Naive thymus-derived CD4-positive, alpha-beta T cell (primary cell): ENCODE data around the gene KCNK15. TPM values are rescaled to one million over a fixed set of nuclear protein-coding genes. Genes with fewer than 3 reads are reported as not detected.

Source experiments
- ATAC-seq: fragments of 150-1000 bp; cut with Tn5 transposase; 2 replicates; pipeline ENCODE4 v1.10.0; 2021; ENCODE audit warnings: mild to moderate bottlenecking, moderate library complexity
- CTCF ChIA-PET: fragments of 350-600 bp; sonication (Branson Sonifier 250); formaldehyde crosslinking; loops from one replicate; lab custom pipeline; 2021; ENCODE audit warnings: antibody characterized with exemption; lab: Charles Lee
- POLR2A ChIA-PET: fragments of 350-600 bp; sonication (Branson Sonifier 250); formaldehyde crosslinking; loops from one replicate; lab custom pipeline; 2021; ENCODE audit warnings: antibody characterized with exemption, inconsistent platforms; lab: Charles Lee
- DNase-seq, 9 donors: peaks; one replicate each; pipeline versions ENCODE4 v3.0.0 to v3.0.0-alpha.2; 2020 to 2022; ENCODE audit warnings: mixed read lengths in 1 of 9
- H3K27ac ChIP-seq: one replicate; pipeline ENCODE4 v1.7.0; 2013; ENCODE audit warnings: mild to moderate bottlenecking, low read depth, low read length, moderate library complexity
- H3K27me3 ChIP-seq, 2 donors: one replicate each; pipeline ENCODE4 v1.7.0; 2013; ENCODE audit warnings: low read length in 2 of 2, mild to moderate bottlenecking in 2 of 2, moderate library complexity in 2 of 2; ENCODE audit not compliant: control insufficient read depth in 2 of 2, insufficient read depth in 2 of 2
- H3K36me3 ChIP-seq, 3 experiments: 1 replicate in 2 of 3; 2 replicates in 1 of 3; pipeline ENCODE4 v1.7.0; 2013; ENCODE audit warnings: low read length in 3 of 3, mild to moderate bottlenecking in 3 of 3, moderate library complexity in 1 of 3; ENCODE audit not compliant: insufficient read depth in 3 of 3, control insufficient read depth in 2 of 3
- H3K4me1 ChIP-seq, 2 donors: one replicate each; pipeline ENCODE4 v1.7.0; 2013; ENCODE audit warnings: low read length in 2 of 2, mild to moderate bottlenecking in 2 of 2, moderate library complexity in 1 of 2; ENCODE audit not compliant: control insufficient read depth in 2 of 2, insufficient read depth in 2 of 2
- H3K4me3 ChIP-seq: 2 replicates; pipeline ENCODE4 v1.7.0; 2013; ENCODE audit warnings: mild to moderate bottlenecking, low read length
- H3K9me3 ChIP-seq, 3 experiments: 1 replicate in 2 of 3; 2 replicates in 1 of 3; pipeline ENCODE4 v1.7.0; 2013; ENCODE audit warnings: low read length in 3 of 3; ENCODE audit not compliant: control insufficient read depth in 2 of 3
- H3K27ac Mint-ChIP-seq, 9 donors: one replicate each; pipeline ENCODE4 v1.8.0; 2020 to 2022; ENCODE audit warnings: mixed read lengths in 9 of 9, mild to moderate bottlenecking in 8 of 9, moderate library complexity in 5 of 9, inconsistent platforms in 2 of 9
- H3K27me3 Mint-ChIP-seq, 5 donors: one replicate each; pipeline ENCODE4 v1.8.0; 2021 to 2022; ENCODE audit warnings: mixed read lengths in 5 of 5, mild to moderate bottlenecking in 1 of 5
- H3K36me3 Mint-ChIP-seq, 5 donors: one replicate each; pipeline ENCODE4 v1.8.0; 2020 to 2022; ENCODE audit warnings: mixed read lengths in 5 of 5, mild to moderate bottlenecking in 3 of 5, inconsistent platforms in 1 of 5
- H3K4me1 Mint-ChIP-seq, 7 donors: one replicate each; pipeline ENCODE4 v1.8.0; 2020 to 2022; ENCODE audit warnings: mixed read lengths in 7 of 7, mild to moderate bottlenecking in 3 of 7, inconsistent platforms in 1 of 7
- H3K4me3 Mint-ChIP-seq, 10 donors: one replicate each; pipeline ENCODE4 v1.8.0; 2020 to 2022; ENCODE audit warnings: mild to moderate bottlenecking in 10 of 10, mixed read lengths in 10 of 10, moderate library complexity in 6 of 10, inconsistent platforms in 2 of 10
- H3K9me3 Mint-ChIP-seq, 11 donors: one replicate each; pipeline ENCODE4 v1.8.0; 2020 to 2022; ENCODE audit warnings: mixed read lengths in 11 of 11, mild to moderate bottlenecking in 4 of 11, inconsistent platforms in 1 of 11, moderate library complexity in 1 of 11
- intact Hi-C, 2 donors: fragments of 100-400 bp; cut with micrococcal nuclease; formaldehyde crosslinking; loops; one replicate each; pipeline ENCODE4 v1.15.1; 2023
- polyA plus RNA-seq, 2 donors: library from polyadenylated mRNA; unstranded; fragments of 300-500 nt; fragmentation: Illumina TruSeq; gene quantifications; one replicate each; pipeline ENCODE4 v1.2.3, GENCODE V29; 2021
- total RNA-seq, 6 experiments: library from RNA in 5 of 6; stranded (reverse) in 5 of 6; gene quantifications; 1 replicate in 5 of 6; 2 replicates in 1 of 6; pipeline ENCODE4 v1.2.3 and lab custom pipeline; 2021 to 2026

KCNK15 gene
- total and polyA plus RNA-seq, 7 experiments from 2014 or later: 0.19 TPM; not detected in 6

DNA sequence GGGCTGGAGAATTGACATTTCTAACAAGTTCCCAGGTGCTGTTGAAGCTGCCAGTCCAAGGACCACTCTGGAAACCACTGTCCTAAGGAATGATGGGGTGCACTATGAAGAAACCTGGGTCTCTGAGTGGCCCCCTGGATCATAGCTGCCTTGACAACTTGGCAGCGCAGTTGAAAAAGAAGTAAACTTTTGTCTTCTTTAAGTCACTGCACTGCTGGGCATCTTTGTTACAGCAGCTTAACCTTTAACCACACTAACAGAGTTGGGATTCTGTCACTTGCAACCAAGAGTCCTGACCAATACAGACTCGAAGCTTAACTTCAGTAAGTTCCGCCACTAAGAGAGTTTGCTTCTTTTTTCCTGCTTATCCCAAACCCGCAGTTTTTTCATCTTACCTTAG, 8.5 kb upstream of the KCNK15 start:
- Mint-ChIP-seq H3K4me1 (peaks cover 11 to 27% (median 25%) of the 10 kb centered on the region in 7 donors), H3K27ac (peak overlapping the region in 4 of 9 donors; percentile 16 to 80 (median 28)), H3K36me3 (peaks cover 0 to 21% (median 0%) of the 10 kb centered on the region in 5 donors), H3K4me3 (peak overlapping the region in 2 of 10 donors; percentile 73 to 78), H3K27me3 (peaks cover 0 to 5% (median 0%) of the 10 kb centered on the region in 5 donors), H3K9me3 (peaks cover 0 to 13% (median 0%) of the 10 kb centered on the region in 11 donors)
- H3K27me3 ChIP-seq: no peaks in the 10 kb centered on the region
- ChIA-PET CTCF (interaction anchor here (0.9 to 1.3 kb wide), 2 partner anchors 11 to 54 kb away, joined by 3 read pairs; no protein-coding TSS in a partner anchor), POLR2A (interaction anchor here (0.6 kb wide), 1 partner anchor 122 kb away, joined by 3 read pairs; no protein-coding TSS in a partner anchor)
- H3K27ac ChIP-seq: no peak overlapping the region
- DNase-seq (no peak), ATAC-seq (no peak)
- H3K4me3 ChIP-seq: no peak overlapping the region
- no peaks in the 10 kb centered on the region for H3K36me3 ChIP-seq
- H3K9me3 ChIP-seq: no peaks in the 10 kb centered on the region
- intact Hi-C loops: loop anchor here (2.0 to 10.0 kb wide), 5 partner anchors 122 to 526 kb away; partner anchors contain the start of genes FITM2 (in 1 of the 2), OSER1 (in 1 of the 2), SERINC3 (in 1 of the 2) and YWHAB (in 1 of the 2)
- no peaks in the 10 kb centered on the region for H3K4me1 ChIP-seq

DNA sequence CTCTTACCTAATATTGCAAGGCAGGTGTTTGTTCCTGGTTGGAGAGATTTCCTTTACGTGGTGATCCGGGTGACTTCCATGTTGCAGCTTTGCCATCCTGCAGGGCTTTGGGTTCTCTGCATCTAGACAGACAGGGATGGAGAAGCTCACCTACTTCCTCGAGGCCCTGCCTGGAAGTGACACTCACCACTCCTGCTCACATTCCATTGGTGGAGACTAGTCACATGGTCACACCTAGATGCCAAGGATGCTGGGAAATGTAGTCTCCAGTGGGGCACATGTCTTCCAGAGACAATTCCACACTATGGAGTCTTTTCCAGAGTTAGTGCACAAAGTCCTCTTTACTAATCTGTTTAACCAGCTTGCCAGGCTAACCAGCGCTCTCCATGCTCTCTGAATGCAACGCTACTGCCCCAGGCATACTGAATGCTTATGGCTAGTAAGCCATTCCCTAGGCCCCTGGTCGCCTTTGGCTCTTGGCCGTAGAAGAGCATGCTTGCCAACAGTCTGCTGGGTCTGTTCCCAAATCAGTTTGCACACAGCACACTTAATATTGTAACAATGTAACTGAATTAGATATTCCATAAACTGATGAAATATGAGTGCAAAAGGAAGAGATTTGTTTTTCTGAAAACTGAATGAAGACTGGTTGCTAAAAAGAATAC, 6.7 kb upstream of the KCNK15 start:
- intact Hi-C loops: loop anchor here in 1 of 2 donors (10.0 kb wide), 4 partner anchors 124 to 424 kb away; partner anchors contain the start of genes FITM2, SERINC3 and YWHAB
- H3K36me3 Mint-ChIP-seq: peaks cover 0 to 21% (median 0%) of the 10 kb centered on the region in 5 donors
- peak; percentile 63 for ATAC-seq
- peaks cover 0 to 13% (median 0%) of the 10 kb centered on the region in 11 donors for H3K9me3 Mint-ChIP-seq
- POLR2A ChIA-PET: interaction anchor here (1.0 to 1.3 kb wide), 2 partner anchors 8 to 264 kb away, joined by 3 read pairs; partner anchors contain the start of gene TTPAL
- DNase-seq: peak in 7 of 9 donors; percentile 19 to 61 (median 45)
- CTCF ChIA-PET: no interaction called here
- peak overlapping the region in 3 of 9 donors; percentile 14 to 50 (median 46) for H3K27ac Mint-ChIP-seq
- H3K4me3 Mint-ChIP-seq: peak overlapping the region in 5 of 10 donors; percentile 24 to 84 (median 37)
- no peaks in the 10 kb centered on the region for H3K4me1 ChIP-seq
- no peak overlapping the region for H3K4me3 ChIP-seq
- H3K27me3 ChIP-seq: no peaks in the 10 kb centered on the region
- H3K9me3 ChIP-seq: no peaks in the 10 kb centered on the region
- H3K27me3 Mint-ChIP-seq: peaks cover 0 to 15% (median 0%) of the 10 kb centered on the region in 5 donors
- H3K4me1 Mint-ChIP-seq: peaks cover 11 to 25% (median 21%) of the 10 kb centered on the region in 7 donors
- no peaks in the 10 kb centered on the region for H3K36me3 ChIP-seq
- no peak overlapping the region for H3K27ac ChIP-seq

DNA sequence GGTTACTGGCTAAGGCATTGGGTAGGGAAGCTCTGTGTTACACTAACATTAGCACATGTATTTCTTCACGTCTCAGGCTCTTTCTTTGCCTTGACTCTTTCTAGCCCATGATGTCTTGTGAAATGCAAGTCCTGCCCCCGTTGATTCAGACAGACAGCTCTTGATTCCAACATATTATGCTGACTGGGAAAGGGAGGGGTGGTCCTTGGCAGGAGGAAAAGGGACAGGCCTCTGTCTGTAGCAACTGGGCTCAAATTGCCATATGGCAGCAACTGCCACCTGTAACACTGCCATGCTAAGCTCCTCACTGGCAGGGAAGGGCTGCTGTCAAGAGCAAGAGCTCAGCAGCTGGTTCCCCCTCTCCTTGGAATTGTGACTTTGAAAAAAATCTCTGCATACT, 5.7 kb upstream of the KCNK15 start:
- intact Hi-C loops: loop anchor here in 1 of 2 donors (10.0 kb wide), 4 partner anchors 125 to 425 kb away; partner anchors contain the start of genes FITM2, SERINC3 and YWHAB
- CTCF ChIA-PET: interaction anchor here (0.7 to 1.0 kb wide), 2 partner anchors 55 to 1282 kb away, joined by 3 to 4 read pairs; no protein-coding TSS in a partner anchor
- Histone ChIP-seq H3K27ac (no peak overlapping the region), H3K4me1 (no peaks in the 10 kb centered on the region), H3K36me3 (no peaks in the 10 kb centered on the region), H3K27me3 (no peaks in the 10 kb centered on the region), H3K4me3 (no peak overlapping the region), H3K9me3 (no peaks in the 10 kb centered on the region)
- no peak for ATAC-seq
- no peak overlapping the region for H3K4me3 Mint-ChIP-seq
- POLR2A ChIA-PET: no interaction called here
- no peak for DNase-seq
- H3K9me3 Mint-ChIP-seq: peaks cover 0 to 13% (median 0%) of the 10 kb centered on the region in 11 donors
- H3K27ac Mint-ChIP-seq: no peak overlapping the region
- H3K36me3 Mint-ChIP-seq: peaks cover 0 to 21% (median 0%) of the 10 kb centered on the region in 5 donors
- peaks cover 0 to 23% (median 5%) of the 10 kb centered on the region in 5 donors for H3K27me3 Mint-ChIP-seq
- peaks cover 11 to 26% (median 22%) of the 10 kb centered on the region in 7 donors for H3K4me1 Mint-ChIP-seq

DNA sequence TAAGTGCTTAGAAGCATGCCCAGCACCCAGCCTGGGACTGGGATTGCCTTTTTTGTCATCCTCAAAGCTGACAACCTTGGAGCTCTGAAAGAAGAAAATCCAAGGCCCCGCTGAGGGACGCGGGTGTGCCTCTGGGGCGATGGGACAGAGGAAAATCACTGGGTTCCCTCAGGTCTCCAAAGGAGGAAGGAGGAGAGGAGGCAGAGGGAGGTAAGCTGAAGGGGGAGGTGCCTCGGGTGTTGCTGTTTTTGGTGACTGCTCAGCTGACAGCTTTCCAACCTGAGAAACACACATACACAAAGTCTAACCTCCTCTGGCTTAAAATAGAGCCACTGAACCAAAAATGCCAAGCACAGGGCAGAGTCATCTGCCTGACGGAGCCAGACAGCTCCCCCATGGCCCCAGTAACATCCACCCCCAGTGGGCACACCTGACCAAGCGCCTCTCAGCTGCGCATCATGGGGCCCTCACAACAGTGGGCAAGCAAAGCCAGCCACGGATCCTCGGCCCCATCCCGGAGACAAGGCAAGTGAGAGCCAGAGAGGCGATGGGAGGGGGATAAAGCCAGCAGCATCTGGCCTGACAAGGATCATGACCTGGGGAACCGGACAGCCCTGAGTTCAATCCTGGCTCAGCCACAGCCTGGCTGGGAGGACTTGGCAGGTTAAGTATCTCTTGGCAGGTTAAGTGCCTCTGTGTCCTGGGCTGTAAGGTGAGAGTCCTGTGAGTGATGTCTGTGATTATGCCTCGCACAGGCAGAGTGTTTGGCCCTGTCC, 3.2 kb upstream of the KCNK15 start:
- peaks cover 4 to 36% (median 18%) of the 10 kb centered on the region in 5 donors for H3K27me3 Mint-ChIP-seq
- Histone ChIP-seq H3K27me3 (peaks cover 0 to 4% of the 10 kb centered on the region in 2 donors), H3K4me3 (no peak overlapping the region), H3K4me1 (peaks cover 0 to 6% of the 10 kb centered on the region in 2 donors), H3K27ac (no peak overlapping the region), H3K36me3 (no peaks in the 10 kb centered on the region), H3K9me3 (no peaks in the 10 kb centered on the region)
- H3K27ac Mint-ChIP-seq: no peak overlapping the region
- no peak for ATAC-seq
- intact Hi-C loops: no loop called here
- DNase-seq: no peak
- no peak overlapping the region for H3K4me3 Mint-ChIP-seq
- ChIA-PET POLR2A (no interaction called here), CTCF (interaction anchor here (1.0 kb wide), 1 partner anchor 10 kb away, joined by 3 read pairs; no protein-coding TSS in a partner anchor)
- H3K4me1 Mint-ChIP-seq: peaks cover 12 to 23% (median 21%) of the 10 kb centered on the region in 7 donors
- H3K9me3 Mint-ChIP-seq: peaks cover 0 to 4% (median 0%) of the 10 kb centered on the region in 11 donors
- peaks cover 0 to 6% (median 0%) of the 10 kb centered on the region in 5 donors for H3K36me3 Mint-ChIP-seq

DNA sequence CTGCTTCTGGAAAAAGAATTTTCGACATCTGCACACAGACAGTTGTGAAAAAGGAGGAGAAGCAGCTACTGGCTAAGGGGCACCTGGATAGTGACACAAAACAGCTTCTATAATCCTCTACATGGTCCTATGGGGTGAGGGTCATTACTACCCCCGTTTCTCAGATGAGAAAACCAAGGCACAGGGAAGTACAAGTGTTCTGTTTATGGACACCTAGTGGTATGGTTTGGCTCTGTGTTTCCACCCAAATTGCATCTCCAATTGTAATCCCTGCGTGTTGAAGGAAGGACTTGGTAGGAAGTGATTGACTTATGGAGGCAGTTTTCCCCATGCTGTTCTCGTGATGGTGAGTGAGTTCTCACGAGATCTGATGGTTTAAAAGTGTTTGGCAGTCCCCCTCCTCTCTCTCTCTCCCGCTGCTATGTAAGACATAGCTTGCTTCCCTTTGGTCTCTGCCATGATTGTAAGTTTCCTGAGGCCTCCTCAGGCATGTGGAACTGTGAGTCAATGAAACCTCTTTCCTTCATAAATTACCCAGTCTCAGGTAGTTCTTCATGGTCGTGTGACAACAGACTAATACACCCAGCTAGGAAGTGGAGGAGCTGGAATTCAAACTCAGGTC, 2.5 kb upstream of the KCNK15 start:
- Histone ChIP-seq H3K4me1 (peaks cover 0 to 6% of the 10 kb centered on the region in 2 donors), H3K9me3 (no peaks in the 10 kb centered on the region), H3K27ac (no peak overlapping the region), H3K4me3 (no peak overlapping the region), H3K27me3 (peaks cover 0 to 4% of the 10 kb centered on the region in 2 donors), H3K36me3 (no peaks in the 10 kb centered on the region)
- intact Hi-C loops: no loop called here
- peaks cover 5 to 37% (median 19%) of the 10 kb centered on the region in 5 donors for H3K27me3 Mint-ChIP-seq
- H3K36me3 Mint-ChIP-seq: peaks cover 0 to 4% (median 0%) of the 10 kb centered on the region in 5 donors
- H3K9me3 Mint-ChIP-seq: peaks cover 0 to 4% (median 0%) of the 10 kb centered on the region in 11 donors
- peaks cover 12 to 25% (median 22%) of the 10 kb centered on the region in 7 donors for H3K4me1 Mint-ChIP-seq
- no peak overlapping the region for H3K4me3 Mint-ChIP-seq
- no peak for DNase-seq
- POLR2A ChIA-PET: no interaction called here
- no peak for ATAC-seq
- no peak overlapping the region for H3K27ac Mint-ChIP-seq
- CTCF ChIA-PET: no interaction called here
